Right ventricle myocardium superior (tissue), 1 donor: ENCODE data around the gene SIGMAR1. TPM values are rescaled to one million over a fixed set of nuclear protein-coding genes. Genes with fewer than 3 reads are reported as not detected.
A peak's percentile ranks its signal among the peaks of the same experiment; 100 is the strongest.
"Not testable (repeated sequence)": the region's sequence is repeated elsewhere in the genome, so short reads cannot be mapped to it uniquely, and the experiment has no call there.

ENCODE experiments used
- ATAC-seq: fragments of 200-7000 bp; cut with Tn5 transposase; one replicate; pipeline ENCODE4 v1.9.1; 2020; ENCODE audit warnings: mild to moderate bottlenecking; ENCODE audit not compliant: poor library complexity
- DNase-seq: peaks from one replicate; pipeline ENCODE4 v3.0.0-alpha.2; 2020
- intact Hi-C: fragments of 100-400 bp; cut with DNase I; formaldehyde crosslinking; loops from one replicate; pipeline ENCODE4 v1.11.2; 2022
- total RNA-seq: library from RNA; stranded (reverse); fragmentation: NEBNext Ultra II Directional; extraction: Animal tissue kit (Norgen Biotek cat#: 25700); gene quantifications from one replicate; pipeline ENCODE4 v1.2.1, GENCODE V29; 2021
- donor health status: DM: no; HTN: yes; CAD: no; lungs with severe emphysema.

The SIGMAR1 gene
- total RNA-seq, 1 donor from 2014 or later: 22.2 TPM

DNA sequence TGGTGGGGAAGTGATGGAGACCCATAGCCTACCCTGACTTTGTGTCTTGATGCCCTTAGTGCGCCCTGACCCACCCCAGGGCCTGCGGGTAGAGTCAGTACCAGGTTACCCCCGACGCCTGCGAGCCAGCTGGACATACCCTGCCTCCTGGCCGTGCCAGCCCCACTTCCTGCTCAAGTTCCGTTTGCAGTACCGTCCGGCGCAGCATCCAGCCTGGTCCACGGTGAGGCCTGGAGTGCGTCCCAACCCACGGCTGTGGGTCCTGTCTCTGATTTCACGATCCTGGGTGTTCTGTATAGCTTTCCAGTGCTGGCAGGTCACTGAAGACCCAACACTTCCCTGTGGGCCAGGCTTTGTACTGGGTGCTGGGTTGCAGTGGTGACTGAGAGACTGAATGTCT is 20.9 kb upstream of the SIGMAR1 start:
- ATAC-seq (no peak), DNase-seq (no peak)
- intact Hi-C loops: no loop called here

DNA sequence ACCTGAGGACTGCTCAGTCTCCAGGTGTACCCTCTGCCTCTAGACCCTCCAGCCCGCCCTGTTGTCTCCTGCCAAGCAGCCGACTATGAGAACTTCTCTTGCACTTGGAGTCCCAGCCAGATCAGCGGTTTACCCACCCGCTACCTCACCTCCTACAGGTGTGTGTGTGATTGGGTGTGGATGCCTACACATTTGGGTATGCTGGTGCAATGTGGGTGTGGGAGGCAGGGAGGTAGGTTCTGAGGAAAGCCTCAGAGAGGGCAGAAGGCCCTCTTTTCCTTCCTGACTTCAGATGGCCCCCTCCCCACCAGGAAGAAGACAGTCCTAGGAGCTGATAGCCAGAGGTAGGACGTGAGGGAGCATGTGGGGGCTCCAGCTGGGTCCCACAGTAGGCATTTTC is 19.4 kb upstream of the SIGMAR1 start:
- no peak for ATAC-seq
- intact Hi-C loops: no loop called here
- no peak for DNase-seq

DNA sequence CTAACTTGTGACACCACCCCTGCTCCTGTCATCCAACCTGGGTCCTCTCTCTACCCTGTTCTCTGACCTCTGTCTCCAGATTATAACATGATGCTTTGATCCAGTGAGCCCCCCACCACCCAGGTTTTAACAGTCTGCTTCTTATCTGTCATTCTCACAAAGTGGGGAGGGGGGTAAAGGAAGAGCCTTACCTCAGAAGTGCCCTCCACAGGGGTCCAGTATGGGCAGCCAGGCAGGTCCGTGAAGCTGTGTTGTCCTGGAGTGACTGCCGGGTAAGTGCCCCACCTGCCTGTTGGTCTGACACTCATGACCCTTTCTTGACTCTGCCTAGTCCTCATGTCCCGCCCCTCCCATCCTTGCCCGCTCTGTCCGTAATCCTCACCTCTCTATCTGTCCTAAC is 17.8 kb upstream of the SIGMAR1 start:
- intact Hi-C loops: no loop called here
- DNase-seq: no peak

DNA sequence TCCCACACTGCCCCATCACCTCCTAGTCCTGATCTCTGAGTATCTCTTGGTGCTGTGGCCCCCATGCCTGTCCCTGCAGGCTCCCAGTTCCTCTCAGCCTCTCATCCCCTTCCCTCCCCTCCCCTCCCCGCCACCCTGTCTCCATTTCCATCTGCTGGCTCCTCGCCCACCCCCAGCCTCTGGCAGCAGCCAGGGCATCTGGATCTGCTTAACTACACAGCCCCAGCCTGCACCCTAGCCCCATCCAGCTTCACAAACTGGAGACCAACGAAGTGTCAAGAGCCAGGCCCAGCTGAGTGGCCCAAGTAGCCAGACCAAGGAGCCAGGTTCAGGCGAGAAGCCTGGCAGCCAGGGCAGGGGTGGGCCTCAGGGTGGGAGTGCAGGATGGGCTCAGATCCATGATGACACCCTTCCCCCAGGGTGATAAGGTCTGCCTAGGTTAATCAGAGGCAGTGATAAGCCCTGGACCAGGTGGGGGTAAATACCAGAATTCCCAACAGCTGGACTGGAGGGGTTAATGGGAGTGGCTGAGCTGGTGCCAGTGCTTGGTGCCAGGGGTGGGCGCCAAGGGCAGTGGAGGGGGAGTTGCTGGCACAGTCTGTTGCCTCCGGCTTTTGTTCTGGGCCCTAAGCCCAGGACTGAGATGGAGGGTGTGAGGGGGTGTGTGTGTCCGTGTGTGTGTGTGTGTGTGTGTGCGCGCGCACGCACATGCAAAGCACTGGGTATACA is 16.9 kb upstream of the SIGMAR1 start:
- peak; percentile 57 for ATAC-seq
- DNase-seq: peak; percentile 87
- intact Hi-C loops: no loop called here

More for the DNA sequence above, 17.8 kb upstream of the SIGMAR1 start:
- ATAC-seq: no peak

DNA sequence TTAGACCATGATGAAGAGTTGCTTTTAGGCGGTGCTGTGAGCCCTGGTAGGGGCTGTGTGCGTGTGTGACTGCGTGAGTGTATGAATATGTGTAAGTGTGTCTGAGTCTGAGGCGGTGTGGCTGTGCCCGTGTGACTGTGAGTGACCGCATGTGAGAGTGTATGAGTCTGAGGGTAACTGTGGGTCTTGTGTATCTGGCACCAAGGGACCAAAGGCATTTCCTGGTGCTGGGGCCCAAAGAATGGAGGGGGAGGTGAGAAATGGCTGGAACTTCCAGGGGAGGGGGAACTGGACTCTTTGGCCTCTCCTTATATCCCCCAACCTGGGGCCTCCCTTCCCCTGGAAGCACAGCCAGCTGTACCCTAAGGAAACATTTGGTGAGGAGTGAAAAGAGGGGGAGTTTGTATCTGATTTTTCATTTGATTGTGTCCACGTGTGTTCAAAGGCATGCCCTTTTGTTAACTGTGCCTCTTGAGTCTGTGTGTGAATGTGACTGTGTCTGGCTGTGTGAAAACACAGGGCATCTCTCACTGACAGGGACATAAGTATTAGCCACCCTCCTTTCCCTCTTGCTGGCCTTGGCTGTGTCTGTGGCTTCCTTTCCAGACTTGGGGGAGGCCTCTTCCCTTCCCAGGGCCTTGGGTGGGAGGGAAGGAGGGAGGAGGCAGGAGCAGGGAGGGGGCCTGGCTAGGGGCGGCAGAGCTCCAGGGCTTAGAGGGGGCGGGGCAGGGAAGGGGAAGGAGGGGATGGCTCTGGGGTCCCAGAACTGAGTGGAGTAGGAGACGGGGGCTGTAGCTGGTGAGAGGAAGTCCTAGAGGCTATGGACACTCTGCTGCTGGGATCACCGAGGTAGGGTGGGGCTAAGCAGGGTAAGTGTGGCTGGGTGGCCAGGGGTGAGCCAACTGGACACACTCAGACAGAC is 15.8 kb upstream of the SIGMAR1 start:
- DNase-seq (peak; percentile 39), ATAC-seq (peak; percentile 2)
- intact Hi-C loops: no loop called here

DNA sequence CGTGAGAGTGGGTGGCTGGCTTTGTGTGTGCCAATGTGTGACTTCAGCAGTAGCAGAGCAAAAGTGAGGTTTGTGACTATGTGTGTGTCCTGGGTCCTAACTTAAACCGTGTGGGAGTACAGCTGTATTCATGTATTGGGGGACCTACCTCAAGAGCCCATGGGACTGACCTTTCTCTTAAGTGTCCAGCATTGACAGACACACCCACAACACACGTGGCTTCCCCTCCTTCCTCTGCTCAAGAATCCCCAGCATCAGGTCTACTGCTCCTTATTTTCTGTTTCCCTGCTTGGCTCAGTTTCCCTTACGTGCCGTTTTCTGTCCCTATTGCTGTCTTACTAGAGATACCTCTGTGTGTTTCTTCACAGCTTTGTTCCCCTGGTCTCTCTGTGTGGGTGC is 15.0 kb upstream of the SIGMAR1 start:
- intact Hi-C loops: no loop called here
- ATAC-seq (no peak), DNase-seq (peak; percentile 14)

DNA sequence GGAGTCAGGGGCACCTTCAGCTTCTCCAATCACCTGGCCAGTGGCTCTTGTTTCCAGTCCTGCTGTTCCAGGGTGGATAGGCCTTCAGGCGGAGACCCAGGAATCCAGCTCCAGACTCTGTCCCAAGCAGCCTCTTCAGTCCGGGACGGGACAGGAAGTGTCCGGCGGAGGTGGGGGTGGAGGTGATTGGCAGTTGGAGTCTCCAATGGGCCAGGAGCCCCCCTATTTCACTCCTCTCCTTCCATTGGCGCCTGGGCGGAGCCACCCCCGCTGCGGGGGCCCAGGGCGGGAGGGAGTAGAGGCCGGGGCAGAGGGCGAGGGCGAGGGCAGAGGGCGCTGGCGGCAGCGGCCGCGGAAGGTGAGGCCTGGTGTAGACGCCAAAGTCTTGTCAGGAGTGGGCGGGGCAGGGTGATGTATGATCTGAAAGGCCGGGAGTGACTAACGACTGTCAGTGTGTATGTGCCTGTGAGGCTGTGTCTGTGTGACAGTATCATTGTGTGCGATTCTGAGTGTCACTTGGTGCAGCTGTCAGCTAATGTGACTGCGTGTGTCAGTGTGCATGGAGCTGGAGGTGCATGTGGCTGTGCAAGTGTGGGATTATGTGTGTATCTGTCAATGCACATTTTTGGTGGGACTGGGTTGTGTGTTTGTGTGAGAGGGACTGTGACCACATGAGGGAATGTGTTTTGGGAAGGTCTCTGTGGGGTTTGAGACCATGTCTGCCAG is 14.5 kb upstream of the SIGMAR1 start, which contains the start of gene IL11RA:
Gene IL11RA, plus strand, starts transcription at position 310 of the 726 bp plus-strand sequence. CDS start 3,033 bp downstream, outside the sequence.
- DNase-seq (peak; percentile 94), ATAC-seq (peak; percentile 83)
- intact Hi-C loops: no loop called here

DNA sequence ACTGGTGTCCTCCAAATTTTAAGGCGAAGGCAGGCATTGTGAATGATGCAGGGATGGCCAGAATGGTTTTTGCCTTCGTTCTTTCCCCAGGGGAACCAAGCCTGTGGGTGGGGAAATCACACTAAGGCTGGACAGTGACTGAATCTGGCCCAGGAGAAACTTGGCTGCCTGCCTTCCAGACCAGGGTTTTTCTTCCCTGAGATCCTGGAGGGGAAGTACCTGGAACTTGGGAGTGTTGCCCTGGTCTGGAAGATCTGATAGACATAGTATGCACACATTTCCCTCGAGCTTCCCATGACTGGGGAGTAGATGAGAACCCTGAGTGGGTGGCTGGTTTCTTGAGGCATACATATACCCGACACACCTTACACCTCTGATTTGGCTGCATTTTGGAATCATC is 13.7 kb upstream of the SIGMAR1 start:
- DNase-seq (no peak), ATAC-seq (no peak)
- intact Hi-C loops: no loop called here

DNA sequence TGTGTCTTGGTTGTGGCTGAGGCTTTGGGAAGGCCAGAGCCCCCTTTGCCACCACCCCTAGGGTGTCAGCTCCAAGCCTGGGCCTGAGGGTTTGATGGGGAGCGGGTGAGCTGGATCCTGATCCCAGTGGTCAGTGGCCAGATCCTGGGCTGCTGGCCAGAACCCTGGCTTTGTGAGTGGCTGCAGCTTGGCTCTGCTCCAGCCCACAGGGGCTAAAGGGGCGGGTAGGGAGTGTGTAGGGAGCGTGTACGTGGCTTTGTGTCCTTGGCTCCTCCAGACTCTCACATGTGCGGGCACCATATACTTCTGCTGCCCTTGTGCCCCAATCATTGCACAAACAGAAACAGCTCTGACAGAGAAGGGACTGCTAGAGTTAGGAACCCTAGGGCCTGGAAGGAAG is 13.2 kb upstream of the SIGMAR1 start:
- no peak for DNase-seq
- intact Hi-C loops: no loop called here

DNA sequence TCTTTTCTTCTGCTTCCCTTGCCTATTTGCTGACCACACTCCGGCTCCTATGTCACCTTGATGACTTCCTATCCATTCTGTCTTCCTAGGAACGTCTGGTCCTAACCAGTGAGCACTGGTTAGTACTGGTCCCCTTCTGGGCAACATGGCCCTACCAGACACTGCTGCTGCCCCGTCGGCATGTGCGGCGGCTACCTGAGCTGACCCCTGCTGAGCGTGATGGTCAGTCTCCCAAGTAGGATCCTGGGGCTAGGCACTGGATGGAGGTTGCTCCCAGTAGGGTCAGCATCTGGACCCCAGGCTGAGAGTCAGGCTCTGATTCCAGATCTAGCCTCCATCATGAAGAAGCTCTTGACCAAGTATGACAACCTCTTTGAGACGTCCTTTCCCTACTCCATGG is 11.1 kb upstream of the SIGMAR1 start:
- ATAC-seq (no peak), DNase-seq (no peak)
- intact Hi-C loops: no loop called here

More for the DNA sequence above, 13.2 kb upstream of the SIGMAR1 start:
- no peak for ATAC-seq

DNA sequence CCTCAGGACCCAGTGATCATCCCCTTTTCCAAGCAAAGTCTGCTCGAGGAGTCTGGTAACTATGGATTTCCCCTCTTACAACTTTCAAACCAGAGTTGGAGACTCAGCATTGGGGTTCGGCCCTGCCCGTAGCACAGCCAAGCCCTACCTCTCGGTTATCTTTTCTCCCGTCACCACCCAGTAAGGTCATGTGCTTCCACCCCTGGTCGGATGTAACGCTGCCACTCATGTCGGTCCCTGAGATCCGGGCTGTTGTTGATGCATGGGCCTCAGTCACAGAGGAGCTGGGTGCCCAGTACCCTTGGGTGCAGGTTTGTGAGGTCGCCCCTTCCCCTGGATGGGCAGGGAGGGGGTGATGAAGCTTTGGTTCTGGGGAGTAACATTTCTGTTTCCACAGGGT is 10.1 kb upstream of the SIGMAR1 start:
- intact Hi-C loops: no loop called here
- ATAC-seq (no peak), DNase-seq (no peak)

DNA sequence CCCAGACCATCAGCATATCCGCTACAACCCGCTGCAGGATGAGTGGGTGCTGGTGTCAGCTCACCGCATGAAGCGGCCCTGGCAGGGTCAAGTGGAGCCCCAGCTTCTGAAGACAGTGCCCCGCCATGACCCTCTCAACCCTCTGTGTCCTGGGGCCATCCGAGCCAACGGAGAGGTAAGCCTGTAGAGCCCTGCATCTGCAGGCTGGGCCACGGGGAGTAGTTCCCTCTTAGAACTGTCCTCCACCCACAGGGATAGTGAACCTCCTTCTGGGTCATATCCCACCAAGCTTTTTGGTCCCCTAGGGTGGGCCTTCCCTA is 9.5 kb upstream of the SIGMAR1 start:
- DNase-seq (no peak), ATAC-seq (no peak)
- intact Hi-C loops: no loop called here

DNA sequence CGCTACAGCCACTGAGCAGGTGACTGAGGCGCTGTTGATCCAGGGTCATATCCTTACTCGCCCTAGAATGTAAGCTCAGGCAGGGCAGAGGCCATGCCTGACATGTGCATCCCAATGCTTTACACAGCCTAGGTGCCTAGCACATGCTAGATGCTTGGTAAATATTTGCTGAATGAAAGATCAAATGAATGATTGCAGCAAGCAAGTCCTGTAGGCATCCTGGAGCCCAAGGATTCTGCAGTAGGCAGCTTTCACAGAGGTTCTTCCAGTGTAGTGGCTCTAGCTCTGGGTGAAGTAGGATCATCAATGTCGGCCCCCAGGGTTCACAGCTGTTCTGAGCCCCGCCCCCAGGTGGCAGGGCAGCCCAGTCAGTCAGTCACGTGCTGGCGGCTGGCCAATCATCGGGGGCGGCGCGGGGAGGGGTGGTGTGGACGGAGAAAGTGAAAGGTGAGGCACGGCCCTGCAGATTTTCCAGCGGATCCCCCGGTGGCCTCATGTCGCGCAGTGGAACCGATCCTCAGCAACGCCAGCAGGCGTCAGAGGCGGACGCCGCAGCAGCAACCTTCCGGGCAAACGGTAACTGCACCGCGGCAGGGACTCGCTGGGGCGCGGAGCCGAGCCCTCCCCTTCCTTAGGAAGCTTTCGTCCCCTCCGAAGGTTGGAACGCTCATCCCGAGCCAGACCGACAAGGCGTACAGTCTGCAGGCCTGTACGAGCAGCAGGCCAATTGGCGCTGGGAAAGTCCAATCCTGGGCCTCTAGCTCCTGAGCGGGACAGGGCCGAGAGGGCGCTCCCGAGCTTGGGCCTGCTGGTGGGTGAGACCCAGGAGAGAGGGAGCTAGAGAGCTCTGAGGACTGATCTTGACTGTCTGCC is 8.9 kb upstream of the SIGMAR1 start, which contains the start of gene GALT:
Gene GALT, plus strand, starts transcription at position 465 of the 873 bp plus-strand sequence. Its CDS starts 30 bp downstream, at position 495.
- intact Hi-C loops: no loop called here
- ATAC-seq (peak; percentile 87), DNase-seq (peak; percentile 98)

DNA sequence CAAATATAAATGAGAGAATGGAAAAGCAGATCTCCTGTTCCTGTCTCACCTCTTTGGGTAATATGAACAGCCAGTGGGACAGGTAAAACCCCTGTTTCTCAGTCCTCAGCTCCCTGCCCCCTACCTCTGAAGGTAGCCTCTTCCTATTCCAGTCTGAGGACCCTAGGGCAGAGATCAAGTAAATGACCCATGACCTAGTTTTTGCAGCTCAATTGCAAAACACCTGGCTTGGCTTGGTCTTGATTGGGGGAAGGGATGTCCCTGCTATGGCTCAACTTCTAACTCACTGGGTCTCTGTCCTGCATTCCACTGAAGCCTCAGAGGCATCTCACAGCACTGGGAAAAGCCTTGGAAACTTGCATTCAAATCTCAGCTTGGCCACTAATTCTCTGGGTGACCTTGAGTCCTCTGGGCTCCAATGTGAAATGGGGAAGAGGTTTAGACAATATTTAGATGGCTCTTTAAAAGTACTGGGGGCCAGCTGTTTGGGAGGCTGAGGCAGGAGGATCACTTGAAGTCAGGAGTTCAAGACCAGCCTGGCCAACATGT is 7.3 kb upstream of the SIGMAR1 start:
- intact Hi-C loops: no loop called here
- ATAC-seq (no peak), DNase-seq (no peak)

DNA sequence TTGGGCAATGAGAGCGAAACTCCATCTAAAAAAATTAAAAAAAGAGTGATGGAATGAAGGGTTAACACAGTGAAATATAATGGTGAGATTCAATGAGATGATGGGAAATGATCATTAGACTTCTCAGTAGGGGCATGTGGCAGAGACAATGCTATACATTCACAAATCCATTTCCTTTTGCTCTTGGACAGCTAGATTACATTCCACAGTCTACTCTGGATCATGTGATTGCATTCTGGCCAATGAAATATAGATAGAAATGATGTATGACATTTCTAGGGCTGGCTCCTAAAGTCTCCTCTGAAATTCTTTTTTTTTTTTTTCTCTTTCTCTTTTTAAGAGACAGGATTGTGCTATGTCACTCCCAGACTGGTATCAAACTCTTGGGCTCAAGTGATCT is 5.1 kb upstream of the SIGMAR1 start:
- no peak for ATAC-seq

DNA sequence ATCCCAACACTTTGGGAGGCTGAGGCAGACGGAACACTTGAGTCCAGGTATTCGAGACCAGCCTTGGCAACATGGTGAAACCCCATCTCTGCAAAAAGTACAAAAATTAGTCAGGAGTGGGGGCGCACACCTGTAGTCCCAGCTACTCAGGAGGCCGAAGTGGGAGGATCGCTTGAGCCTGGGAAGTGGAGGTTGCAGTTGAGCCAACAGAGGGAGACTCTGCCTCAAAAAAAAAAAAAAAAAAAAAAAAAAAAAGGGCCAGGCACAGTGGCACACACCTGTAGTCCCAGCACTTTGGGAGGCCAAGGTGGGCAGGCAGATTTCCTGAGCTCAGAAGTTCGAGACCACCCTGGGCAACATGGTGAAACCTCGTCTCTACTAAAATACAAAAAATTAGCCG is 1.7 kb upstream of the SIGMAR1 start:
- not testable (repeated sequence) for DNase-seq

More for the DNA sequence above, 5.1 kb upstream of the SIGMAR1 start:
- DNase-seq: no peak
- intact Hi-C loops: no loop called here

DNA sequence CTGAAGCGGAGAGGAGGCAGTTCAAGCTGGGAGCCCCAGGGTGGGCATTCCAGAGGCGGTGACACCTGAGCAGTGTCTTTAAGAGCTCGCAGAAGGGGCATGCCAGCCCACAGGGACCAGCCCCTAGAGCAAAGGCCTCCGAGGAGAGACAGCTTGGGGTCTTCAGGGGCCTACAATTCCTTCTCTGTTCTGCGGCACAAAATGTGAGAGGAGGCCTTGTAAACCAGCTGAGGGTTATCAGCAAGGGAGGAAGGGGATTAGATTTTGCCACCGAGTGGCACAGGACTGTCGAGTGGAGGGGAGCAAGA is 505 bp upstream of the SIGMAR1 start:
- ATAC-seq (no peak), DNase-seq (no peak)
- intact Hi-C loops: no loop called here

More for the DNA sequence above, 1.7 kb upstream of the SIGMAR1 start:
- intact Hi-C loops, ATAC-seq: not testable (repeated sequence)

DNA sequence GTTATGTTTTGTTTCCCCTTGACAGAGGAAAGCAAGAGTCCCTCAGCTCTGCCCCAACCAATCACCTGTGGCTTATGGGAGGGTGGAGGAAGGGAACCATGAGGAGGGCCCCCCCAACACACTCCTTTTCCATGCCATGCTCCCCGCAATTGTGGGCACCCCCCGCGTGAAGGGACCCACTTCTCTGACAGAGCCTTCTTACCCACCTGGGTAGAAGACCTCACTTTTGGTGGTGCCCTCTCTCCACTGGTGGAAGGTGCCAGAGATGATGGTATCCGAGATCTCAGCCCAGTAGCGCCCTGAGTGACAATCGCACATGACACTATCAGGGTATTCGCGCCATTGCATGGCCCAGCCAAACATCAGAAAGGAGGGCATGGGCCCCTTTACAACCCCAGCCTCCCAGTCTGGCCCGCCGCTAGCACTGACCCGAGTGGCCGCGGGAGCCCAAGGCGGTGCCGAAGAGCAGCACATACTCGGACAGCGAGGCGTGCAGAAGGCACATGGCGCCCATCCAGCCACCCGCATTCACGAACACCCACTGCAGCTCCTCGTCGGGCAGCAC is 714 bp downstream of the SIGMAR1 start:
- ATAC-seq (no peak), DNase-seq (no peak)
- intact Hi-C loops: no loop called here
